Tibial nerve (tissue), 4 donors: Measurements from ENCODE around the gene USP30.
"Not testable (repeated sequence)": the region's sequence is repeated elsewhere in the genome, so short reads cannot be mapped to it uniquely, and the experiment has no call there.

Experiments
- EP300 ChIP-seq, 2 donors: sonication (generic); formaldehyde crosslinking; IDR thresholded peaks; one replicate each; pipeline ENCODE4 v1.6.1; 2017; ENCODE audit warnings: antibody characterized with exemption in 2 of 2, mild to moderate bottlenecking in 1 of 2
- POLR2A ChIP-seq, 2 donors: fragments of 450-650 bp; IDR thresholded peaks; one replicate each; pipeline ENCODE4 v1.6.1; 2017; ENCODE audit warnings: antibody characterized with exemption in 2 of 2, mild to moderate bottlenecking in 2 of 2, moderate library complexity in 2 of 2
- TF ChIP-seq, protein P1 (sequence below), 5 experiments: fragments of 200-600 bp in 3 of 5; fragments of 450-650 bp in 2 of 5; sonication (generic) in 3 of 5; IDR thresholded peaks; one replicate each; pipeline ENCODE4 v1.5.1; 2016 to 2019; ENCODE audit warnings: antibody characterized with exemption in 5 of 5, mild to moderate bottlenecking in 3 of 5, moderate library complexity in 2 of 5

DNA sequence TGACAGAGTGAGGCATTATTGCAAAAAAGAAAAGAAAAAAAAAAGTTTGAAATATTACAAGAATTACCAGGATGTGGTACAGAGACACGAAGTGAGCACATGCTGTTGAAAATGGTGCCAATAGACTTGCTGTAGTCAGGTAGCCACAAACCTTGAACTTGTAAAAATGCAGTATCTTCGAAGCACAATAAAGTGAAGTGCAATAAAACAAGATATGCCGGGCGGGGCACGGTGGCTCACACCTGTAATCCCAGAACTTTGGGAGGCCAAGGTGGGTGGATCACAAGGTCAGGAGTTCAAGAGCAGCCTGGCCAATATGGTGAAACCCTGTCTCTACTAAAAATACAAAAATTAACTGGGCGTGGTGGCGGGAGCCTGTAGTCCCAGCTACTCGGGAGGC is 2.6 kb upstream of the USP30 start:
- TF ChIP-seq, protein P1, sequence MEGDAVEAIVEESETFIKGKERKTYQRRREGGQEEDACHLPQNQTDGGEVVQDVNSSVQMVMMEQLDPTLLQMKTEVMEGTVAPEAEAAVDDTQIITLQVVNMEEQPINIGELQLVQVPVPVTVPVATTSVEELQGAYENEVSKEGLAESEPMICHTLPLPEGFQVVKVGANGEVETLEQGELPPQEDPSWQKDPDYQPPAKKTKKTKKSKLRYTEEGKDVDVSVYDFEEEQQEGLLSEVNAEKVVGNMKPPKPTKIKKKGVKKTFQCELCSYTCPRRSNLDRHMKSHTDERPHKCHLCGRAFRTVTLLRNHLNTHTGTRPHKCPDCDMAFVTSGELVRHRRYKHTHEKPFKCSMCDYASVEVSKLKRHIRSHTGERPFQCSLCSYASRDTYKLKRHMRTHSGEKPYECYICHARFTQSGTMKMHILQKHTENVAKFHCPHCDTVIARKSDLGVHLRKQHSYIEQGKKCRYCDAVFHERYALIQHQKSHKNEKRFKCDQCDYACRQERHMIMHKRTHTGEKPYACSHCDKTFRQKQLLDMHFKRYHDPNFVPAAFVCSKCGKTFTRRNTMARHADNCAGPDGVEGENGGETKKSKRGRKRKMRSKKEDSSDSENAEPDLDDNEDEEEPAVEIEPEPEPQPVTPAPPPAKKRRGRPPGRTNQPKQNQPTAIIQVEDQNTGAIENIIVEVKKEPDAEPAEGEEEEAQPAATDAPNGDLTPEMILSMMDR (IDR thresholded peaks at IDR 0.05) = not testable (repeated sequence)
- not testable (repeated sequence) for TF ChIP-seq POLR2A, EP300 (IDR thresholded peaks at IDR 0.05)
